Endothelial cell of umbilical vein (primary cell): ENCODE data around the gene MID1. TPM values are rescaled to one million over a fixed set of nuclear protein-coding genes. Genes with fewer than 3 reads are reported as not detected.

Source experiments
- BruUV-seq: library from RNA; stranded (reverse); fragments of 400-500 nt; replicated peaks from 2 replicates; lab custom pipeline; 2021; lab: Mats Ljungman, UMichigan
- CTCF ChIA-PET: fragments of 300-600, 350-600 bp; sonication (Branson Sonifier 250); formaldehyde crosslinking; loops from one replicate; lab custom pipeline; 2021; ENCODE audit warnings: antibody characterized with exemption, inconsistent platforms; lab: Charles Lee
- POLR2A ChIA-PET: fragments of 300-600, 350-600 bp; sonication (Branson Sonifier 250); formaldehyde crosslinking; loops from one replicate; lab custom pipeline; 2021; ENCODE audit warnings: antibody characterized with exemption, inconsistent platforms; lab: Charles Lee
- DNase-seq: peaks from one replicate; pipeline ENCODE4 v3.0.0-alpha.2; 2011; ENCODE audit warnings: low read depth, low spot score
- FAIRE-seq: peaks from 2 replicates; lab custom pipeline; 2011; peaks lifted over from hg19 to GRCh38; lab: Jason Lieb, UNC
- H2AFZ ChIP-seq: 2 replicates; pipeline ENCODE4 v1.6.0; 2012; ENCODE audit warnings: low read depth, low read length, control low read depth, inconsistent platforms
- H3K27ac ChIP-seq: 2 replicates; pipeline ENCODE4 v1.5.1; 2011; ENCODE audit warnings: low read depth, mild to moderate bottlenecking, control low read depth, low read length, moderate library complexity; ENCODE audit not compliant: insufficient read depth
- H3K27me3 ChIP-seq, 2 experiments: 2 replicates each; pipeline versions ENCODE4 v1.6.0 to v1.6.1; 2011; ENCODE audit warnings: low read length in 2 of 2, mixed read lengths in 1 of 2; ENCODE audit not compliant: control insufficient read depth in 2 of 2, insufficient read depth in 2 of 2
- H3K36me3 ChIP-seq, 2 experiments: 2 replicates in 1 of 2; 3 replicates in 1 of 2; pipeline ENCODE4 v1.5.1; 2011; ENCODE audit warnings: low read length in 2 of 2, mild to moderate bottlenecking in 1 of 2, moderate library complexity in 1 of 2; ENCODE audit not compliant: control insufficient read depth in 2 of 2, insufficient read depth in 2 of 2; ENCODE audit errors: extremely low read depth in 1 of 2
- H3K4me1 ChIP-seq: 3 replicates; pipeline ENCODE4 v1.5.1; 2011; ENCODE audit warnings: mild to moderate bottlenecking, low read length; ENCODE audit not compliant: control insufficient read depth, insufficient read depth; ENCODE audit errors: extremely low read depth
- H3K4me2 ChIP-seq: 2 replicates; pipeline ENCODE4 v1.6.1; 2011; ENCODE audit warnings: low read length, control low read depth, mixed read lengths; ENCODE audit not compliant: insufficient read depth
- H3K4me3 ChIP-seq, 3 experiments: fragments of 200-600 bp in 1 of 3; sonication (generic), shearing (Covaris generic) in 1 of 3; replicated peaks in 1 of 3; 2 replicates each; pipeline ENCODE4 v1.5.1; 2011 to 2016; ENCODE audit warnings: control low read depth in 3 of 3, low read length in 3 of 3, mild to moderate bottlenecking in 2 of 3, inconsistent platforms in 1 of 3, low read depth in 1 of 3, moderate library complexity in 1 of 3; ENCODE audit not compliant: insufficient read depth in 1 of 3
- H3K79me2 ChIP-seq: 2 replicates; pipeline ENCODE4 v1.6.0; 2012; ENCODE audit warnings: low read length, inconsistent platforms; ENCODE audit not compliant: control insufficient read depth, insufficient read depth
- H3K9ac ChIP-seq: replicated peaks from 2 replicates; pipeline ENCODE3; 2011; ENCODE audit warnings: low read length, control low read depth; ENCODE audit not compliant: insufficient read depth; ENCODE audit errors: extremely low read depth
- H3K9me1 ChIP-seq: replicated peaks from 3 replicates; pipeline ENCODE4 v1.6.0; 2011; ENCODE audit warnings: mild to moderate bottlenecking, low read length; ENCODE audit not compliant: control insufficient read depth, insufficient read depth; ENCODE audit errors: extremely low read depth
- H3K9me3 ChIP-seq: replicated peaks from 2 replicates; pipeline ENCODE4 v1.5.1; 2012; ENCODE audit warnings: low read length, inconsistent platforms; ENCODE audit not compliant: control insufficient read depth, insufficient read depth
- H4K20me1 ChIP-seq: replicated peaks from 2 replicates; pipeline ENCODE3; 2011; ENCODE audit warnings: mild to moderate bottlenecking, low read length; ENCODE audit not compliant: control insufficient read depth, insufficient read depth; ENCODE audit errors: extremely low read depth
- CTCF ChIP-seq, 2 donors: IDR thresholded peaks; 1 replicate in 1 of 2; 2 replicates in 1 of 2; pipeline ENCODE4 v1.5.1; 2011; ENCODE audit warnings: low read length in 2 of 2, mild to moderate bottlenecking in 2 of 2, moderate library complexity in 2 of 2, control low read depth in 1 of 2, inconsistent platforms in 1 of 2, low read depth in 1 of 2; ENCODE audit not compliant: insufficient read depth in 1 of 2; ENCODE audit errors: extremely low read depth in 1 of 2
- EZH2 ChIP-seq: IDR thresholded peaks from 2 replicates; pipeline ENCODE4 v1.6.1; 2012; ENCODE audit warnings: borderline replicate concordance, low read depth, mild to moderate bottlenecking, moderate library complexity, low read length, inconsistent platforms; ENCODE audit not compliant: severe bottlenecking
- FOS ChIP-seq: IDR thresholded peaks from 2 replicates; pipeline ENCODE4 v1.6.1; 2011; ENCODE audit warnings: mild to moderate bottlenecking, low read length, moderate library complexity, borderline replicate concordance; ENCODE audit not compliant: insufficient read depth
- GATA2 ChIP-seq: IDR thresholded peaks from 2 replicates; pipeline ENCODE4 v1.7.0; 2011; ENCODE audit warnings: low read depth, mild to moderate bottlenecking, moderate library complexity, mixed read lengths, low read length; ENCODE audit not compliant: insufficient read length, insufficient read depth
- MAX ChIP-seq: IDR thresholded peaks from 2 replicates; pipeline ENCODE4 v1.6.1; 2011; ENCODE audit not compliant: insufficient read depth, insufficient read length
- POLR2A ChIP-seq: IDR thresholded peaks from 2 replicates; pipeline ENCODE4 v1.6.1; 2012; ENCODE audit warnings: low read depth, mild to moderate bottlenecking, control low read depth, low read length
- POLR2AphosphoS5 ChIP-seq: IDR thresholded peaks from 2 replicates; pipeline ENCODE4 v1.6.1; 2012; ENCODE audit warnings: low read depth, mild to moderate bottlenecking, control low read depth, low read length, moderate library complexity; ENCODE audit not compliant: insufficient read depth
- dilution Hi-C: fragments of 300-500 bp; cut with MboI; formaldehyde crosslinking; loops from one replicate; pipeline ENCODE4 v1.15.0; 2019; ENCODE audit warnings: low sequenced_read_pairs; ENCODE audit not compliant: extremely low pct_ligation_motif_present
- intact Hi-C: fragments of 100-400 bp; cut with micrococcal nuclease; formaldehyde crosslinking; loops from one replicate; pipeline ENCODE4 v1.10.0; 2022
- polyA plus RNA-seq, 4 experiments: library from polyadenylated mRNA; depleted of rRNA in 3 of 4; stranded (reverse) in 3 of 4; unstranded in 1 of 4; fragments of >200 nt; gene quantifications; 2 replicates each; pipeline versions ENCODE4 v1.2.1 to v1.2.3, GENCODE V29; 2011 to 2012; ENCODE audit warnings: missing spikeins in 1 of 4
- total RNA-seq: library from RNA; stranded (reverse); gene quantifications from 2 replicates; pipeline ENCODE4 v1.2.3, GENCODE V29; 2021

Gene MID1
- total and polyA plus RNA-seq, 2 donors (not counting 3 experiments of a cell fraction or from before 2014, with no cell fraction given), result 21.3 to 29.8 TPM

DNA sequence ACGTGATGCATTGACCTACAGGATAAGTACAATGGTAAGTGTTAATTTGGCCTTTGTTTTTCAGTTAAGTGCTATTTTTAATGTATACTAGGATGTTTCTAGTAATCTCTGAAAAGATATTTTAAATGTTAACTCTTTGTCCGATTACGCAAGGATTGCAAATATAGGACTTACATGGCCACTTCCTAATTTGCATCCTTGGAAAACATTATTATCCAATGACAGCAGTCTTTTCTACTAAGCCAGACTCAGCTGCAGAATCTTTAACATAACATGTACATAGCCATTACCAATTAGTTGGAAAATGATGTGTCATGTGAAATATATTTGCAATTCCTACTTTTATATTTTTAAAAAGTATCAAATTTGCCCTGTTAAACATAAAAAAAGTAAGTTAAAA is 124.7 kb downstream of the MID1 start:
- Histone ChIP-seq H4K20me1 (no peaks in the 10 kb centered on the region), H3K4me1 (peaks cover 15% of the 10 kb centered on the region), H3K9me3 (no peaks in the 10 kb centered on the region), H3K27ac (peak overlapping the region; percentile 84), H3K4me3 (no peak overlapping the region), H3K4me2 (peak overlapping the region; percentile 29), H3K36me3 (no peaks in the 10 kb centered on the region), H3K9me1 (no peaks in the 10 kb centered on the region), H2AFZ (no peak overlapping the region), H3K79me2 (no peaks in the 10 kb centered on the region), H3K9ac (peak overlapping the region; percentile 13), H3K27me3 (no peaks in the 10 kb centered on the region)
- no TSS peak for BruUV-seq
- FAIRE-seq, result no peak
- ChIA-PET POLR2A (no interaction called here), CTCF (interaction anchor here (0.8 to 1.5 kb wide), 2 partner anchors 10 to 103 kb away, joined by 3 to 9 read pairs; no protein-coding TSS in a partner anchor)
- intact Hi-C loops (loop anchor here (1.0 to 5.0 kb wide), 2 partner anchors 12 to 82 kb away; no protein-coding TSS in a partner anchor), dilution Hi-C loops (no loop called here)
- DNase-seq, result no peak
- TF ChIP-seq POLR2AphosphoS5, result no peak
- TF ChIP-seq POLR2A, result no peak
- no peak for TF ChIP-seq MAX
- no peak for TF ChIP-seq GATA2
- TF ChIP-seq EZH2, result no peak
- TF ChIP-seq FOS, result no peak
- TF ChIP-seq CTCF (IDR thresholded peaks at IDR 0.05; ENCODE audit: extremely low read depth in 1 of 2, insufficient read depth in 1 of 2, low read depth in 1 of 2, low read length in 2 of 2), result no peak
